BLaER1 treated with 17β-estradiol and CSF1 and Interleukin-3, amounts not matched to agents 10 nM and 100 nM (cell line): ENCODE data around the gene KCNJ6.
A peak's percentile ranks its signal among the peaks of the same experiment; 100 is the strongest.

Source experiments
- H3K27ac ChIP-seq, 11 experiments: shearing (Covaris generic); formaldehyde crosslinking; 2 replicates each; pipeline ENCODE4 v1.8.1; 2022
- H3K27me3 ChIP-seq, 11 experiments: shearing (Covaris generic); formaldehyde crosslinking; 2 replicates each; pipeline ENCODE4 v1.8.1; 2022
- H3K36me3 ChIP-seq, 11 experiments: shearing (Covaris generic); formaldehyde crosslinking; 2 replicates each; pipeline ENCODE4 v1.8.1; 2022
- H3K4me1 ChIP-seq, 10 experiments: shearing (Covaris generic); formaldehyde crosslinking; 2 replicates each; pipeline ENCODE4 v1.8.1; 2022
- H3K4me2 ChIP-seq, 11 experiments: shearing (Covaris generic); formaldehyde crosslinking; 2 replicates each; pipeline ENCODE4 v1.8.1; 2022
- H3K4me3 ChIP-seq, 10 experiments: shearing (Covaris generic); formaldehyde crosslinking; 2 replicates each; pipeline ENCODE4 v1.8.1; 2022
- H3K9ac ChIP-seq, 11 experiments: shearing (Covaris generic); formaldehyde crosslinking; 2 replicates each; pipeline ENCODE4 v1.8.1; 2022
- H3K9me3 ChIP-seq, 11 experiments: shearing (Covaris generic); formaldehyde crosslinking; replicated peaks in 1 of 11; 2 replicates each; pipeline ENCODE4 v1.8.1; 2022
- H4K20me1 ChIP-seq, 11 experiments: shearing (Covaris generic); formaldehyde crosslinking; 2 replicates each; pipeline ENCODE4 v1.8.1; 2022
- Cebpa-rat ChIP-seq, 11 experiments: shearing (Covaris generic); IDR thresholded peaks; 2 replicates each; pipeline ENCODE4 v1.8.1; 2022

Gene KCNJ6

DNA sequence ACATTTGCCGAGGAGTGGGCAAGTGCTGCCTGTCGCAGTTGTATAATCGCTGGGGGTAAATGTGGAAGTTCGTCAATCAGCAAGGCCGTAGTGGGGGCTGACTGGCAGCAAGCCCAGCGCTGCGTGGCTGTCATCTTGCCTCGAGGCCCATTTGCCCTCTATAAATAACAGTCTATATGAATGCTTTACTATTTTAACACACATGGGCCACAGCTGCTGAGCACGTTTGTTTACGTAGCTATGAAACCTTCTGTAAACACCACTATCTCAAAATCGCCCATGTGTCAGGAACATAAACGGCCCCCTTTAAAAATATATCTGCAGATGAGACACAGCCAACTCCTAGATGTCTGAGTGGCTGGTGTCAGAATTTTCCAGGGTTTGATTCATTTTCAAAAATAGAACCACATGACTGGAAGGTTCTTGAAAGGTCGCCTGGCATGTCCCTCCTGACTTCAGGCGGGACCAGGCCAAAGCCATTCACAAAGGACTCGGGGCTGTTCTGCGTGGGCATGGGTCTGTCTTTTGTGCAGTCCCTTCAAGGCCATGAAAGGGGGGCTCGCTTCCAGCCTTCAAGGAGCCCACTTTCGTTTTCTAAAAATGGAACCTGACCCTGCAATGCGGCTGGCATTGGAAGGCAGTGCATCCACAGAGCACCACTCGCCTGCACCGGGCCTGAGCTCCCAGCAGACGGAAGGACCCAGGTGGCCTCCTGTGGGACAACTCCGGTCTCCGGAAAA, 205.5 kb downstream of the KCNJ6 start:
- H3K9me3 ChIP-seq, result peaks cover 0 to 12% (median 0%) of the 10 kb centered on the region in 11 experiments; a peak in 5 of 22 replicates
- H3K36me3 ChIP-seq, result no peaks in the 10 kb centered on the region
- peak overlapping the region in 2 of 10 experiments; percentile 10 to 21; a peak in 2 of 20 replicates for H3K4me3 ChIP-seq
- H3K9ac ChIP-seq, result peak overlapping the region in 8 of 11 experiments; percentile 2 to 62 (median 40); a peak in 10 of 22 replicates
- peak overlapping the region in 7 of 11 experiments; percentile 8 to 60 (median 37); a peak in 12 of 22 replicates for H3K27ac ChIP-seq
- H4K20me1 ChIP-seq, result no peaks in the 10 kb centered on the region
- no peak for TF ChIP-seq Cebpa-rat (IDR thresholded peaks at IDR 0.05)
- H3K27me3 ChIP-seq, result no peaks in the 10 kb centered on the region
- peak overlapping the region; percentile 53 to 97 (median 79) for H3K4me2 ChIP-seq
- H3K4me1 ChIP-seq, result peaks cover 19 to 47% (median 28%) of the 10 kb centered on the region in 10 experiments

DNA sequence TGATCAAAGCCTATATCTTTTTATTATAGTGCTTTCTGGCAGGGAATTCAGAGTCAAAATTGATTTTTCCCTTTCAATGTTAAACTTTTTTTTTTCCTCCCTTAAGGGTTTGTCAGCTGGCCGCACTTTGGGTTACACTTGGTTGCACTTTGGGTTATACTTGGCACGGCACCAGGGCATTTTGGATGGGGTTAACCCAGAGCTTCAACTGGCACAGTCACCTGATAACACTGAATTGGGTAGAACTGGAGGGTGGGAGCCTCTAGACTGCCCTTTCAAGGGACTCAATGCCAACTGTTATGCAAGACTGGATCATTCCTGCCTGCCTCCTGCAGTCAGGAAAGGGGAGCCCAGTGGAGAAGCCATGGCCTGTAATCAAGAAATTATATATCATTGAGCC, 211.5 kb downstream of the KCNJ6 start:
- Histone ChIP-seq H3K9ac (no peak overlapping the region), H3K9me3 (no peaks in the 10 kb centered on the region), H4K20me1 (no peaks in the 10 kb centered on the region), H3K4me3 (no peak overlapping the region), H3K4me2 (peak overlapping the region in 9 of 11 experiments; percentile 40 to 72 (median 62); a peak in 18 of 22 replicates), H3K27me3 (no peaks in the 10 kb centered on the region), H3K36me3 (no peaks in the 10 kb centered on the region), H3K4me1 (peaks cover 0 to 57% (median 41%) of the 10 kb centered on the region in 10 experiments; a peak in 17 of 20 replicates), H3K27ac (no peak overlapping the region)
- TF ChIP-seq Cebpa-rat (IDR thresholded peaks at IDR 0.05), result no peak

DNA sequence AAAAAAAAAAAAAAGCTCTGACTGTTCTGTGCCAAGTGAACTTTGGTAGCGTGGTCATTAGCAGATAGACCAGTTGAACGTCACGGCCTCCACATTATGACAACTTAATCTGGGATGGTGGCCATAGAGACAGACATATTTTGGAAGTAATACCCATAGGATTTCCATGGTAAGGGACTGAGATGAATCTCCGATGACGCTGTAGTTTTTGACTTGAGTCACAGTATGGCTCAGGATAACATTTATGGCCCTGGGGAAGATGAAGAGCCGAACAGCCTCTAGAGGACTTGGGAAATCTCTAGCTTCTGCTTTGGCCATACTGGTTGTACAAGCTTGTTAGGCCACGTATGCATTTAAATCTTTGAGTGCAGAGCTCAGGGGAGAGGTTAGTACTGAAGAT, 214.0 kb downstream of the KCNJ6 start:
- H3K27me3 ChIP-seq, result no peaks in the 10 kb centered on the region
- no peak overlapping the region for H3K4me2 ChIP-seq
- H3K9ac ChIP-seq, result no peak overlapping the region
- H3K4me1 ChIP-seq, result peaks cover 0 to 73% (median 46%) of the 10 kb centered on the region in 10 experiments; a peak in 17 of 20 replicates
- H3K4me3 ChIP-seq, result no peak overlapping the region
- H4K20me1 ChIP-seq, result no peaks in the 10 kb centered on the region
- no peak overlapping the region for H3K27ac ChIP-seq
- H3K9me3 ChIP-seq, result peaks cover 0 to 2% (median 0%) of the 10 kb centered on the region in 11 experiments; a peak in 2 of 22 replicates
- TF ChIP-seq Cebpa-rat (IDR thresholded peaks at IDR 0.05), result no peak
- H3K36me3 ChIP-seq, result no peaks in the 10 kb centered on the region

DNA sequence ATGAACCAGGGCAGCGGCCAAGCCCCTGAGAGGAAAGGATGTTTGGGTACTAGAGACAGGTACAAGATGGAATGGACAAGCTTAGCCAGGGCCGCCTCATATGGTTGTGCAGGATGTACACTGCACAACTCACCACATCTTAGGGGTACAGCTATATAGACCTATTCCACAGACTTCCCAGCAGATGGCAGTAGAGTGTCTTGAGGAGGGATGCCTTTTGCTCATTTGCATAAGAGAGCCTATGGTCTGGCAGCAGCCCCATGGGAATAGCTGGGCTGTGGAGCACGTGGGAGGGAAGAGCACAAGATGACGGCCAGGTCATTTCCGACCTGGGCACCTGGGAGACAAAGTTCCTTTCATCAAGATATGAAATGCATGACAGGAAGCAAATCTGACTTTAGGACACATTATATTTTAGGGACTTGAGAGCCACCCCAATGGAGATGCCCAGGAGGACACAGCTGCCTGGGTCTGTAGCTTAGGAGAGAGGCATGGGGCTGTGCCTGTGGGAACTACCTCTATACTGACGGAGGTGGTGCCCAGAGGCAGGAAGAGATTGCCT, 215.5 kb downstream of the KCNJ6 start:
- peak overlapping the region in 9 of 11 experiments; percentile 5 to 62 (median 48); a peak in 15 of 22 replicates for H3K4me2 ChIP-seq
- H3K36me3 ChIP-seq, result no peaks in the 10 kb centered on the region
- no peak overlapping the region for H3K9ac ChIP-seq
- H3K27me3 ChIP-seq, result no peaks in the 10 kb centered on the region
- H3K9me3 ChIP-seq, result peaks cover 0 to 13% (median 5%) of the 10 kb centered on the region in 11 experiments; a peak in 8 of 22 replicates
- H3K4me1 ChIP-seq, result peaks cover under 1 to 67% (median 45%) of the 10 kb centered on the region in 10 experiments
- H3K27ac ChIP-seq, result no peak overlapping the region
- H3K4me3 ChIP-seq, result no peak overlapping the region
- no peak for TF ChIP-seq Cebpa-rat (IDR thresholded peaks at IDR 0.05)
- H4K20me1 ChIP-seq, result no peaks in the 10 kb centered on the region

DNA sequence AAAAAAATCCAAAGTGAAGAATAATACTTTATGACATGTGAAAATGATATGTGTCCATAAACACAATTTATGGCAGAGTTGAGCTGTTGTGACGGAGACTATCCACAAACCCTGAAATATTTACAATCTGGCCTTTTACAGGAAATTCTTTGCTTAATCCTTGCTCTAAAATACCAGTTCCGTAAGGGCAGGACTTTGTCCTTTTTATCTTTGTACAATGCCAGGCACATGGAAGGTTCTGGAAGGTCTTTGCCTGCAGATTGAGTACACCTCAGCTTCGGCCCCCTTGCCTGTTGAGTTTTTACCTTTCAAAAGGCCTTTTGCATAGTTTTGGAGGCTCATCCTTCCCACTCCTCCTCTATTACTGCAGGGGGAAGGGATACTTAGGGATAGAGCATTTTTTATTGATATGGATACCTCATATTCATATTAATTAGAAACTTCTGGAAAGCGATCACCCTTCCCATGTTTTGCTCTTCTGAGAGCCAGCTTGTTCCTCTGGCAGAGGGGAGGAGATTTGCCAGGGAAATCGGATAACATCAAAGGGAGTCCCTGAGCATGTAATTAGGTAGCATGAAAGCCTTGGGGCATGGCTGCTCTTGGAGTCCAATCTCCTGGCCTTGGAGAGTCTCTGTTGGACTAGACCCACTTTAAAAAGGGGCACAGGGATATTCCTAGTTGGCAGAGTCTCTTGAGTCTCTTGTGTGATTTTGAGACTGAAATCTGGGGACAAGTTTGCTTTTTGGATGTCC, 217.1 kb downstream of the KCNJ6 start:
- no peaks in the 10 kb centered on the region for H3K36me3 ChIP-seq
- no peak overlapping the region for H3K27ac ChIP-seq
- H3K9me3 ChIP-seq, result peaks cover 0 to 13% (median 5%) of the 10 kb centered on the region in 11 experiments; a peak in 10 of 22 replicates
- peaks cover 13 to 65% (median 45%) of the 10 kb centered on the region in 10 experiments for H3K4me1 ChIP-seq
- no peak overlapping the region for H3K4me3 ChIP-seq
- peak overlapping the region in 6 of 11 experiments; percentile 2 to 62 (median 56); a peak in 7 of 22 replicates for H3K4me2 ChIP-seq
- H3K27me3 ChIP-seq, result no peaks in the 10 kb centered on the region
- no peak for TF ChIP-seq Cebpa-rat (IDR thresholded peaks at IDR 0.05)
- H3K9ac ChIP-seq, result no peak overlapping the region
- no peaks in the 10 kb centered on the region for H4K20me1 ChIP-seq

GRCh38 chr21:37696936-37697335, 219.3 kb downstream of the KCNJ6 start:
- no peaks in the 10 kb centered on the region for H3K27me3 ChIP-seq
- H3K36me3 ChIP-seq, result no peaks in the 10 kb centered on the region
- H3K9ac ChIP-seq, result no peak overlapping the region
- no peak overlapping the region for H3K4me3 ChIP-seq
- H3K4me2 ChIP-seq, result peak overlapping the region in 4 of 11 experiments; percentile 22 to 39 (median 28); a peak in 4 of 22 replicates
- no peaks in the 10 kb centered on the region for H4K20me1 ChIP-seq
- peaks cover 13 to 56% (median 38%) of the 10 kb centered on the region in 10 experiments for H3K4me1 ChIP-seq
- H3K27ac ChIP-seq, result no peak overlapping the region
- peaks cover 0 to 13% (median 5%) of the 10 kb centered on the region in 11 experiments; a peak in 10 of 22 replicates for H3K9me3 ChIP-seq
- no peak for TF ChIP-seq Cebpa-rat (IDR thresholded peaks at IDR 0.05)

GRCh38 chr21:37695111-37695510, 221.1 kb downstream of the KCNJ6 start:
- Histone ChIP-seq H3K4me3 (no peak overlapping the region), H3K27me3 (no peaks in the 10 kb centered on the region), H4K20me1 (no peaks in the 10 kb centered on the region), H3K9me3 (peaks cover 0 to 13% (median 5%) of the 10 kb centered on the region in 11 experiments; a peak in 11 of 22 replicates), H3K9ac (no peak overlapping the region), H3K27ac (0 out of 22 replicates have a peak overlapping the region, but pooled peaks of 1 of the 11 experiments have one; percentile 26), H3K4me1 (peaks cover 13 to 41% (median 28%) of the 10 kb centered on the region in 10 experiments), H3K4me2 (peak overlapping the region; percentile 4 to 69 (median 55)), H3K36me3 (no peaks in the 10 kb centered on the region)
- TF ChIP-seq Cebpa-rat (IDR thresholded peaks at IDR 0.05), result no peak

- H3K9me3 ChIP-seq, result peaks cover 0 to 3% (median 0%) of the 10 kb centered on the region in 11 experiments; a peak in 1 of 22 replicates
- peak overlapping the region in 3 of 11 experiments; percentile 5 to 38 (median 24); a peak in 1 of 22 replicates for H3K4me2 ChIP-seq
- H3K27me3 ChIP-seq, result no peaks in the 10 kb centered on the region
- no peaks in the 10 kb centered on the region for H3K36me3 ChIP-seq
- no peaks in the 10 kb centered on the region for H4K20me1 ChIP-seq
- H3K4me3 ChIP-seq, result no peak overlapping the region
- peaks cover 0 to 21% (median 0%) of the 10 kb centered on the region in 10 experiments; a peak in 5 of 20 replicates for H3K4me1 ChIP-seq
- no peak overlapping the region for H3K9ac ChIP-seq
- no peak overlapping the region for H3K27ac ChIP-seq
- TF ChIP-seq Cebpa-rat (IDR thresholded peaks at IDR 0.05), result no peak
Observed at GRCh38 chr21:37688952-37689659, 227.2 kb downstream of the KCNJ6 start.
